Naive thymus-derived CD4-positive, alpha-beta T cell (primary cell): ENCODE data around the gene DDX39A. TPM values are rescaled to one million over a fixed set of nuclear protein-coding genes. Genes with fewer than 3 reads are reported as not detected.
A peak's percentile ranks its signal among the peaks of the same experiment; 100 is the strongest.
"Not testable (repeated sequence)": the region's sequence is repeated elsewhere in the genome, so short reads cannot be mapped to it uniquely, and the experiment has no call there.

ENCODE experiments used
- ATAC-seq: fragments of 150-1000 bp; cut with Tn5 transposase; 2 replicates; pipeline ENCODE4 v1.10.0; 2021; ENCODE audit warnings: mild to moderate bottlenecking, moderate library complexity
- CTCF ChIA-PET: fragments of 350-600 bp; sonication (Branson Sonifier 250); formaldehyde crosslinking; loops from one replicate; lab custom pipeline; 2021; ENCODE audit warnings: antibody characterized with exemption; lab: Charles Lee
- POLR2A ChIA-PET: fragments of 350-600 bp; sonication (Branson Sonifier 250); formaldehyde crosslinking; loops from one replicate; lab custom pipeline; 2021; ENCODE audit warnings: antibody characterized with exemption, inconsistent platforms; lab: Charles Lee
- DNase-seq, 9 donors: peaks; one replicate each; pipeline versions ENCODE4 v3.0.0 to v3.0.0-alpha.2; 2020 to 2022; ENCODE audit warnings: mixed read lengths in 1 of 9
- H3K27ac ChIP-seq: one replicate; pipeline ENCODE4 v1.7.0; 2013; ENCODE audit warnings: mild to moderate bottlenecking, low read depth, low read length, moderate library complexity
- H3K27me3 ChIP-seq, 2 donors: one replicate each; pipeline ENCODE4 v1.7.0; 2013; ENCODE audit warnings: low read length in 2 of 2, mild to moderate bottlenecking in 2 of 2, moderate library complexity in 2 of 2; ENCODE audit not compliant: control insufficient read depth in 2 of 2, insufficient read depth in 2 of 2
- H3K36me3 ChIP-seq, 3 experiments: 1 replicate in 2 of 3; 2 replicates in 1 of 3; pipeline ENCODE4 v1.7.0; 2013; ENCODE audit warnings: low read length in 3 of 3, mild to moderate bottlenecking in 3 of 3, moderate library complexity in 1 of 3; ENCODE audit not compliant: insufficient read depth in 3 of 3, control insufficient read depth in 2 of 3
- H3K4me1 ChIP-seq, 2 donors: one replicate each; pipeline ENCODE4 v1.7.0; 2013; ENCODE audit warnings: low read length in 2 of 2, mild to moderate bottlenecking in 2 of 2, moderate library complexity in 1 of 2; ENCODE audit not compliant: control insufficient read depth in 2 of 2, insufficient read depth in 2 of 2
- H3K4me3 ChIP-seq: 2 replicates; pipeline ENCODE4 v1.7.0; 2013; ENCODE audit warnings: mild to moderate bottlenecking, low read length
- H3K9me3 ChIP-seq, 3 experiments: 1 replicate in 2 of 3; 2 replicates in 1 of 3; pipeline ENCODE4 v1.7.0; 2013; ENCODE audit warnings: low read length in 3 of 3; ENCODE audit not compliant: control insufficient read depth in 2 of 3
- H3K27ac Mint-ChIP-seq, 9 donors: one replicate each; pipeline ENCODE4 v1.8.0; 2020 to 2022; ENCODE audit warnings: mixed read lengths in 9 of 9, mild to moderate bottlenecking in 8 of 9, moderate library complexity in 5 of 9, inconsistent platforms in 2 of 9
- H3K27me3 Mint-ChIP-seq, 5 donors: one replicate each; pipeline ENCODE4 v1.8.0; 2021 to 2022; ENCODE audit warnings: mixed read lengths in 5 of 5, mild to moderate bottlenecking in 1 of 5
- H3K36me3 Mint-ChIP-seq, 5 donors: one replicate each; pipeline ENCODE4 v1.8.0; 2020 to 2022; ENCODE audit warnings: mixed read lengths in 5 of 5, mild to moderate bottlenecking in 3 of 5, inconsistent platforms in 1 of 5
- H3K4me1 Mint-ChIP-seq, 7 donors: one replicate each; pipeline ENCODE4 v1.8.0; 2020 to 2022; ENCODE audit warnings: mixed read lengths in 7 of 7, mild to moderate bottlenecking in 3 of 7, inconsistent platforms in 1 of 7
- H3K4me3 Mint-ChIP-seq, 10 donors: one replicate each; pipeline ENCODE4 v1.8.0; 2020 to 2022; ENCODE audit warnings: mild to moderate bottlenecking in 10 of 10, mixed read lengths in 10 of 10, moderate library complexity in 6 of 10, inconsistent platforms in 2 of 10
- H3K9me3 Mint-ChIP-seq, 11 donors: one replicate each; pipeline ENCODE4 v1.8.0; 2020 to 2022; ENCODE audit warnings: mixed read lengths in 11 of 11, mild to moderate bottlenecking in 4 of 11, inconsistent platforms in 1 of 11, moderate library complexity in 1 of 11
- intact Hi-C, 2 donors: fragments of 100-400 bp; cut with micrococcal nuclease; formaldehyde crosslinking; loops; one replicate each; pipeline ENCODE4 v1.15.1; 2023
- polyA plus RNA-seq, 2 donors: library from polyadenylated mRNA; unstranded; fragments of 300-500 nt; fragmentation: Illumina TruSeq; gene quantifications; one replicate each; pipeline ENCODE4 v1.2.3, GENCODE V29; 2021
- total RNA-seq, 6 experiments: library from RNA in 5 of 6; stranded (reverse) in 5 of 6; gene quantifications; 1 replicate in 5 of 6; 2 replicates in 1 of 6; pipeline ENCODE4 v1.2.3 and lab custom pipeline; 2021 to 2026

The DDX39A gene
- total RNA-seq (100 to 1,000 TPM; 135 to 288 (median 215) TPM), polyA plus RNA-seq (100 to 1,000 TPM in 1 of 2 donors, 10 to 100 TPM in 1; 98.6 to 134 TPM), total RNA-seq (lab: John Stamatoyannopoulos, UW) (432 reads per million, percentile 97 among the genes with 10 or more reads in this experiment)

DNA sequence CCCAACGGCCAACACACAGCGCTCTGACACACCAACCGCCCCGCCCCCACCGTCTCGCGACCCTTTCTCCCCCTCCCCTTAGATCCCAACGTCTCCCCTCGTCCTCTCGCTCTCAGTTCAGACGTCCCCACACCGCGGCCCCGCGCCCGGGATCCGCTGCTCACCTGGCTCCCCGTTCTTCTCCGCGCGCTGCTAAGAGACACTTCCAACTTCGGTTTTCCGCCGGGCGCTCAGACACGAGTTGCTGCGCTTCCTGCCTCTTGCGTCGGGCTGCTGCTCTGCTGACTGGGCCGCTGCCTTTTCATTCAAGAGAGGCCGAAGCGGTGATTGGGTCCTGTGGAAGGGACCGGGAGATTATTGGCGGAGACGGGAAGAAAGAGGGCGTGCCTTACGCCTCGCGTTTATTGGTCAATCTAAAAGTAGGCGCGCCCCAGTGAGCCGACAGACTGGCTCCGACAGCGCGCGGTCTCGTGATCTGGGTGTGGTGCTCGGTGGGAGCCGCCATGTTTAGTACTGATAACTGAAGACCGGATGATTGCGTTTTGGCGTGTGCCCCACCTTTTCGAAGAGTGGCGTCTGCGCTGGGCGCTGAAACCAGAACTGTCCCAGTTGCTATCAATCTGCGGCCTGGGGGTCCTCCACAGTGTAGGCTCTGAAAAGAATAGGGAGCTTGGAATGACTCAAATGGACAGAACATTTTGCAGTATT is at the start of gene DDX39A:
DDX39A (minus strand) TSS at position 236 of the 708 bp plus-strand sequence. CDS start 6,121 bp downstream, outside the sequence.
- ATAC-seq = peak; percentile 90
- Mint-ChIP-seq H3K4me3 (peak within 1 kb of the TSS; percentile 83 to 97 (median 92)), H3K36me3 (peaks cover 0 to 20% (median 6%) of the 10 kb centered on the region in 5 donors), H3K9me3 (peaks cover 0 to 6% (median 0%) of the 10 kb centered on the region in 11 donors), H3K27ac (peak within 1 kb of the TSS; percentile 90 to 97 (median 95)), H3K27me3 (peaks cover 0 to 2% (median 0%) of the 10 kb centered on the region in 5 donors), H3K4me1 (peaks cover 23 to 49% (median 38%) of the 10 kb centered on the region in 7 donors)
- intact Hi-C loops = loop anchor here (1.0 to 5.0 kb wide), 13 partner anchors 13 to 1268 kb away; partner anchors contain the start of genes ASF1B (in 2 of the 2), ADGRL1 (in 1 of the 2), IER2 (in 1 of the 2) and NDUFB7 (in 1 of the 2)
- peak within 1 kb of the TSS; percentile 92 for H3K27ac ChIP-seq
- H3K36me3 ChIP-seq = peaks cover 0 to 5% (median 0%) of the 10 kb centered on the region in 3 experiments
- DNase-seq = peak; percentile 80 to 99 (median 98)
- H3K4me3 ChIP-seq = peak within 1 kb of the TSS; percentile 87
- H3K27me3 ChIP-seq = no peaks in the 10 kb centered on the region
- ChIA-PET CTCF (interaction anchor here (0.5 to 2.1 kb wide), 6 partner anchors 9 to 71 kb away, joined by 3 to 5 read pairs (median 4); partner anchors contain the start of gene PKN1), POLR2A (interaction anchor here (0.7 to 3.9 kb wide), 17 partner anchors 8 to 283 kb away, joined by 3 to 37 read pairs (median 5); partner anchors contain the start of genes ADGRE5, ASF1B, DNAJB1 and PKN1)
- H3K9me3 ChIP-seq = no peaks in the 10 kb centered on the region
- peaks cover 24 to 29% of the 10 kb centered on the region in 2 donors for H3K4me1 ChIP-seq

DNA sequence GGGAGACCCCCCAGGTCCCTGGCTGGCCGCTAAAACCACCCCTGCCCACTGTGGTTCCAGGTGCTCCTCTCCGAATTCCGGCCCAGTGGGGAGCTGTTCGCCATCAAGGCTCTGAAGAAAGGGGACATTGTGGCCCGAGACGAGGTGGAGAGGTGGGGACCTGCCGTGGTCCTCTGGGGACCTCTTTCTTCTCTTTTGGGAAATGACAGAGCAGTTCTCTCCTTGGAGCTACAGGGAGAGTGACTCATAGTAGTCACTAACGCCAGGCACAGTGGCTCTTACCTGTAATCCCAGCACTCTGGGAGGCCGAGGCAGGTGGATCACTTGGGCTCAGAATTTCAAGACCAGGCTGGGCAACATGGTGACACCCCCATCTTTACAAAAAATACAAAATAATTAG is 48.7 kb upstream of the DDX39A start:
- POLR2A ChIA-PET = interaction anchor here (0.7 to 1.1 kb wide), 2 partner anchors 28 to 32 kb away, joined by 3 to 5 read pairs; partner anchors contain the start of gene GIPC1

DNA sequence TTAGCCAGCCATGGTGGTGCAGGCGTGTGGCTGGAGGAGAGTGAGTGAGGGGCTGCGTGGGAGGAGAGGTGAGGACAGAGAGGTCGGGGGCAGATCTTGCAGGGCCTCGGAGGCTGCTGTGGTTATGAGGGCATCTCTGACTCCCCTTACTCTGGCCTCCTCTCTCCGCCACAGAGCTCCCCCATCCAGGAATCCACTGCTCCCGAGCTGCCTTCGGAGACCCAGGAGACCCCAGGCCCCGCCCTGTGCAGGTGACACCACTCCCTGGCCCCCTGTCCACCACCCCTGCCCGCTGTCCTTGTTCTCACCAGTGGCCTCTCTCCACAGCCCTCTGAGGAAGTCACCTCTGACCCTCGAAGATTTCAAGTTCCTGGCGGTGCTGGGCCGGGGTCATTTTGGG is 48.2 kb upstream of the DDX39A start:
- no peak for DNase-seq
- Histone ChIP-seq H3K9me3 (no peaks in the 10 kb centered on the region), H3K4me3 (no peak overlapping the region), H3K27ac (no peak overlapping the region), H3K4me1 (peaks cover 0 to 5% of the 10 kb centered on the region in 2 donors), H3K36me3 (peaks cover 0 to 94% (median 11%) of the 10 kb centered on the region in 3 experiments), H3K27me3 (no peaks in the 10 kb centered on the region)
- H3K36me3 Mint-ChIP-seq = peaks cover 0 to 39% (median 9%) of the 10 kb centered on the region in 5 donors
- intact Hi-C loops = no loop called here
- ChIA-PET POLR2A (no interaction called here), CTCF (interaction anchor here (1.0 to 1.8 kb wide), 4 partner anchors 10 to 84 kb away, joined by 3 to 8 read pairs (median 4); no protein-coding TSS in a partner anchor)
- no peak for ATAC-seq
- no peaks in the 10 kb centered on the region for H3K27me3 Mint-ChIP-seq
- no peak overlapping the region for H3K27ac Mint-ChIP-seq
- H3K4me3 Mint-ChIP-seq = no peak overlapping the region
- peaks cover 0 to 7% (median 0%) of the 10 kb centered on the region in 7 donors for H3K4me1 Mint-ChIP-seq
- no peaks in the 10 kb centered on the region for H3K9me3 Mint-ChIP-seq

More for the DNA sequence above, 48.7 kb upstream of the DDX39A start:
- H3K36me3 ChIP-seq = peaks cover 0 to 89% (median 11%) of the 10 kb centered on the region in 3 experiments
- CTCF ChIA-PET = interaction anchor here (1.0 to 1.8 kb wide), 4 partner anchors 10 to 83 kb away, joined by 3 to 8 read pairs (median 4); no protein-coding TSS in a partner anchor
- peaks cover 0 to 9% of the 10 kb centered on the region in 2 donors for H3K4me1 ChIP-seq
- no peak overlapping the region for H3K27ac ChIP-seq
- H3K4me3 Mint-ChIP-seq = no peak overlapping the region
- H3K9me3 ChIP-seq = no peaks in the 10 kb centered on the region
- ATAC-seq (no peak), DNase-seq (no peak)
- peak overlapping the region in 1 of 9 donors; percentile 15 for H3K27ac Mint-ChIP-seq
- no peak overlapping the region for H3K4me3 ChIP-seq
- H3K4me1 Mint-ChIP-seq = peaks cover 0 to 10% (median 3%) of the 10 kb centered on the region in 7 donors
- no peaks in the 10 kb centered on the region for H3K27me3 ChIP-seq
- peaks cover 0 to 39% (median 9%) of the 10 kb centered on the region in 5 donors for H3K36me3 Mint-ChIP-seq
- no peaks in the 10 kb centered on the region for H3K9me3 Mint-ChIP-seq
- H3K27me3 Mint-ChIP-seq = peaks cover 0 to 4% (median under 1%) of the 10 kb centered on the region in 5 donors
- intact Hi-C loops = no loop called here

DNA sequence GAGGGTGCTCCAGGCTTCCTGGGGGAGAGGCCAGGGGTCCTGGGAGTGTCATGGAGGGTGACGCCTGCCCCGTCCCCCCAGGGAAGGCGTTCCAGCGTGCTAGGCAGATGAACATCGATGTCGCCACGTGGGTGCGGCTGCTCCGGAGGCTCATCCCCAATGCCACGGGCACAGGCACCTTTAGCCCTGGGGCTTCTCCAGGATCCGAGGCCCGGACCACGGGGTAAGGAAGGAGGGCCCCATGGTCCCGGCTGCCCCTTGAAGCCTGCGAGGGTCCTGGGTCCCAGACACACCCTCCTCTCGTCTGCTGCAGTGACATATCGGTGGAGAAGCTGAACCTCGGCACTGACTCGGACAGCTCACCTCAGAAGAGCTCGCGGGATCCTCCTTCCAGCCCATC is 44.6 kb upstream of the DDX39A start:
- intact Hi-C loops = no loop called here
- H3K27ac Mint-ChIP-seq = peak overlapping the region in 1 of 9 donors; percentile 9

DNA sequence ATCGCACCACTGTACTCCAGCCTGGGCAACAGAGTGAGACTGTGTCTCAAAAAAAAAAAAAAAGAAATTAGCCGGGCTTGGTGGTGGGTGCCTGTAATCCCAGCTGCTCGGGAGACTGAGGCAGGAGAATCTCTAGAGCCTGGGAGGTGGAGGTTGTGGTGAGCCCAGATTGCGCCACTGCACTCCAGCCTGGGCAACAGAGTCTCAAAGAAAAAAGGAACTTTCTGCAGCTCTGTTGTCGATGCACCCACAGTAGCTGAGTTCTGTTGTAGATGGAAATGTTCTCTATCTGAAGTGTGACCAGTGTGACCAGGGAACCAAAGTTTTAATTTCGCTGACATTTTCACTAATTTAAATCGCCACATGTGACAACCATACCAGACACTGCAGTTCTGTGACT is 43.3 kb upstream of the DDX39A start:
- H3K9me3 ChIP-seq, H3K27me3 Mint-ChIP-seq, H3K4me3 Mint-ChIP-seq, H3K4me3 ChIP-seq, intact Hi-C loops, ATAC-seq, H3K27ac ChIP-seq, H3K27me3 ChIP-seq, H3K27ac Mint-ChIP-seq, H3K9me3 Mint-ChIP-seq, DNase-seq: not testable (repeated sequence)
- Mint-ChIP-seq H3K36me3 (peaks cover 6 to 55% (median 22%) of the 10 kb centered on the region in 5 donors), H3K4me1 (peaks cover 0 to 14% (median 3%) of the 10 kb centered on the region in 7 donors)
- POLR2A ChIA-PET = interaction anchor here (0.5 kb wide), 1 partner anchor 24 kb away, joined by 3 read pairs; no protein-coding TSS in a partner anchor
- peaks cover 0 to 89% (median 22%) of the 10 kb centered on the region in 3 experiments for H3K36me3 ChIP-seq
- CTCF ChIA-PET = interaction anchor here (0.8 kb wide), 1 partner anchor 19 kb away, joined by 4 read pairs; no protein-coding TSS in a partner anchor
- H3K4me1 ChIP-seq = peaks cover 0 to 12% of the 10 kb centered on the region in 2 donors

More for the DNA sequence above, 44.6 kb upstream of the DDX39A start:
- H3K36me3 Mint-ChIP-seq = peaks cover 6 to 49% (median 21%) of the 10 kb centered on the region in 5 donors
- ATAC-seq (no peak), DNase-seq (no peak)
- peaks cover 0 to 13% (median 3%) of the 10 kb centered on the region in 7 donors for H3K4me1 Mint-ChIP-seq
- H3K4me3 Mint-ChIP-seq = no peak overlapping the region
- Histone ChIP-seq H3K27ac (no peak overlapping the region), H3K36me3 (peaks cover 0 to 90% (median 18%) of the 10 kb centered on the region in 3 experiments), H3K4me1 (peaks cover 0 to 8% of the 10 kb centered on the region in 2 donors), H3K9me3 (no peaks in the 10 kb centered on the region), H3K27me3 (no peaks in the 10 kb centered on the region), H3K4me3 (no peak overlapping the region)
- no peaks in the 10 kb centered on the region for H3K27me3 Mint-ChIP-seq
- CTCF ChIA-PET = no interaction called here
- POLR2A ChIA-PET = no interaction called here
- no peaks in the 10 kb centered on the region for H3K9me3 Mint-ChIP-seq

DNA sequence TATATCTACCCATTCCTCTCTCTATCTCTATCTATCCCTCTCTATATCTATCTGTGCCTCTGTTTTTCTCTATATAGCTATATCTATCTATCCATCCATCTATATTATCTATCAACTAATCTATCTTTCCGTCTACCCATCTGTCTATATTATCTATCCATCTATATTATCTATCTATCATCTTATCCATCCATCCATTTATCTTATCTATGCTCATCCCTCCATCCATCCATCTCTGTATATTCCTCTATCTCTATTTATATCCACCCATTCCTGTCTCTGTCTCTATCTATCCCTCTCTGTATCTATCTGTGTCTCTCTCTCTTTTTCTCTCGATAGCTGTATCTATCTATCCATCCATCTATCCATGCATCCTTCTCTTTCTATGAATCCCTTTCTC is 41.8 kb upstream of the DDX39A start:
- Histone ChIP-seq H3K36me3 (peaks cover 0 to 86% (median 22%) of the 10 kb centered on the region in 3 experiments), H3K27me3 (no peaks in the 10 kb centered on the region), H3K27ac (no peak overlapping the region), H3K9me3 (no peaks in the 10 kb centered on the region), H3K4me1 (peaks cover 0 to 12% of the 10 kb centered on the region in 2 donors), H3K4me3 (no peak overlapping the region)
- no peaks in the 10 kb centered on the region for H3K27me3 Mint-ChIP-seq
- H3K4me3 Mint-ChIP-seq = no peak overlapping the region
- H3K36me3 Mint-ChIP-seq = peaks cover 9 to 54% (median 19%) of the 10 kb centered on the region in 5 donors
- ChIA-PET CTCF (no interaction called here), POLR2A (no interaction called here)
- ATAC-seq (no peak), DNase-seq (no peak)
- H3K27ac Mint-ChIP-seq = peak overlapping the region in 5 of 9 donors; percentile 1 to 76 (median 8)
- no peaks in the 10 kb centered on the region for H3K9me3 Mint-ChIP-seq
- intact Hi-C loops = no loop called here
- H3K4me1 Mint-ChIP-seq = peaks cover 0 to 14% (median 3%) of the 10 kb centered on the region in 7 donors
